OCI-LY3 (cell line): ENCODE data around the gene HMOX1.

Source experiments
- EZH2phosphoT487 ChIP-seq: fragments of 200-600 bp; shearing (Covaris generic); IDR thresholded peaks from 2 replicates; pipeline ENCODE4 v1.6.1; 2018; ENCODE audit warnings: antibody characterized with exemption, mixed run types, low read depth
- TF ChIP-seq, protein P1 (sequence below): fragments of 200-600, 300-600 bp; sonication (generic); IDR thresholded peaks from 2 replicates; pipeline ENCODE4 v1.5.1; 2014; ENCODE audit warnings: antibody characterized with exemption, low read length, low read depth

- TF ChIP-seq, protein P1, sequence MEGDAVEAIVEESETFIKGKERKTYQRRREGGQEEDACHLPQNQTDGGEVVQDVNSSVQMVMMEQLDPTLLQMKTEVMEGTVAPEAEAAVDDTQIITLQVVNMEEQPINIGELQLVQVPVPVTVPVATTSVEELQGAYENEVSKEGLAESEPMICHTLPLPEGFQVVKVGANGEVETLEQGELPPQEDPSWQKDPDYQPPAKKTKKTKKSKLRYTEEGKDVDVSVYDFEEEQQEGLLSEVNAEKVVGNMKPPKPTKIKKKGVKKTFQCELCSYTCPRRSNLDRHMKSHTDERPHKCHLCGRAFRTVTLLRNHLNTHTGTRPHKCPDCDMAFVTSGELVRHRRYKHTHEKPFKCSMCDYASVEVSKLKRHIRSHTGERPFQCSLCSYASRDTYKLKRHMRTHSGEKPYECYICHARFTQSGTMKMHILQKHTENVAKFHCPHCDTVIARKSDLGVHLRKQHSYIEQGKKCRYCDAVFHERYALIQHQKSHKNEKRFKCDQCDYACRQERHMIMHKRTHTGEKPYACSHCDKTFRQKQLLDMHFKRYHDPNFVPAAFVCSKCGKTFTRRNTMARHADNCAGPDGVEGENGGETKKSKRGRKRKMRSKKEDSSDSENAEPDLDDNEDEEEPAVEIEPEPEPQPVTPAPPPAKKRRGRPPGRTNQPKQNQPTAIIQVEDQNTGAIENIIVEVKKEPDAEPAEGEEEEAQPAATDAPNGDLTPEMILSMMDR = no peak
- no peak for TF ChIP-seq EZH2phosphoT487
Measured at GRCh38 chr22:35406443-35406842, 25.5 kb downstream of the HMOX1 start.
